Naive B cell (primary cell): ENCODE measurements around the gene SRRM2. TPM values are rescaled to one million over a fixed set of nuclear protein-coding genes. Genes with fewer than 3 reads are reported as not detected.
A peak's percentile ranks its signal among the peaks of the same experiment; 100 is the strongest.

Experiments
- ATAC-seq, 2 donors: fragments of 150-1000 bp; cut with Tn5 transposase; 2 replicates each; pipeline ENCODE4 v1.10.0; 2021; ENCODE audit warnings: low read depth in 2 of 2, mild to moderate bottlenecking in 2 of 2, moderate library complexity in 2 of 2
- DNase-seq: peaks from one replicate; pipeline ENCODE4 v3.0.0; 2022
- H3K27ac Mint-ChIP-seq, 6 donors: one replicate each; pipeline ENCODE4 v1.8.0; 2020 to 2022; ENCODE audit warnings: mild to moderate bottlenecking in 6 of 6, mixed read lengths in 6 of 6, moderate library complexity in 5 of 6, inconsistent platforms in 2 of 6
- H3K27me3 Mint-ChIP-seq, 3 donors: one replicate each; pipeline ENCODE4 v1.8.0; 2021 to 2022; ENCODE audit warnings: mixed read lengths in 3 of 3, mild to moderate bottlenecking in 1 of 3
- H3K36me3 Mint-ChIP-seq, 2 donors: one replicate each; pipeline ENCODE4 v1.8.0; 2020 to 2022; ENCODE audit warnings: mixed read lengths in 2 of 2, inconsistent platforms in 1 of 2, mild to moderate bottlenecking in 1 of 2
- H3K4me1 Mint-ChIP-seq, 3 donors: one replicate each; pipeline ENCODE4 v1.8.0; 2020 to 2022; ENCODE audit warnings: mixed read lengths in 3 of 3, inconsistent platforms in 1 of 3, mild to moderate bottlenecking in 1 of 3, moderate library complexity in 1 of 3
- H3K4me3 Mint-ChIP-seq, 8 donors: one replicate each; pipeline ENCODE4 v1.8.0; 2020 to 2022; ENCODE audit warnings: mild to moderate bottlenecking in 8 of 8, mixed read lengths in 8 of 8, moderate library complexity in 8 of 8, inconsistent platforms in 2 of 8
- H3K9me3 Mint-ChIP-seq, 7 donors: one replicate each; pipeline ENCODE4 v1.8.0; 2020 to 2022; ENCODE audit warnings: mixed read lengths in 7 of 7, mild to moderate bottlenecking in 5 of 7, inconsistent platforms in 2 of 7, moderate library complexity in 1 of 7
- polyA plus RNA-seq, 6 donors: library from polyadenylated mRNA; unstranded; fragments of 300-500 nt; fragmentation: Illumina TruSeq; gene quantifications; one replicate each; pipeline ENCODE4 v1.2.3, GENCODE V29; 2021; ENCODE audit warnings: low read depth in 6 of 6

Gene SRRM2
- polyA plus RNA-seq, 6 donors from 2014 or later = 25.0 to 147 (median 45.1) TPM

- H3K27ac Mint-ChIP-seq = no peak overlapping the region
- no peaks in the 10 kb centered on the region for H3K36me3 Mint-ChIP-seq
- DNase-seq (no peak), ATAC-seq (no peak)
- H3K4me3 Mint-ChIP-seq = no peak overlapping the region
- peaks cover 0 to 3% (median 2%) of the 10 kb centered on the region in 3 donors for H3K4me1 Mint-ChIP-seq
- peaks cover 13 to 29% (median 25%) of the 10 kb centered on the region in 3 donors for H3K27me3 Mint-ChIP-seq
- peaks cover 0 to 3% (median 0%) of the 10 kb centered on the region in 7 donors for H3K9me3 Mint-ChIP-seq
These were observed 62.3 kb downstream of the SRRM2 start for GRCh38 chr16:2814551-2815298.

DNA sequence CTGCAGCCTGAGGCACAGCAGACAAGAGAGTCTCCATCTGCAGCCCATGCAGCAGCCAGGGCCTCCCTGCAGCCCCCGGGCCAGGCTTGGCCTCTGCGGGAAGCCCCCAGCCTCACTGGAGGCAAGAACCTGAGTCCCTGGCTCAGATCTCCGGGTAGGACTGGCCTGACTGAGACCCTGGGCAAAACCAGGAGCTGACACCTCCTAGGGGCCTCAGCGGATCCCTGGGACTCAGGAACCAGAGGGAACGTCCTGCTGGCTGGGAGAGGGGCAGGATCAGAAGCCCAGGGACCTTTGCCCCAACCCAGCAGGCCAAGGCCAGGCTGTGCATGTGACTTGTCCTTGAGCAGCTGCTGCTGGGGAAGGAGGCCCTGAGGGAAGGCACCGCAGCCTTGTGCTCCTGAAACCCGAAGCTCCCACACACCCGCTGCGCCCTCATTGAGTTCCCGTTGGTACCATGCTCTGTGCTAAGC, 62.9 kb downstream of the SRRM2 start:
- no peak overlapping the region for H3K27ac Mint-ChIP-seq
- DNase-seq = no peak
- peaks cover 9 to 23% (median 19%) of the 10 kb centered on the region in 3 donors for H3K27me3 Mint-ChIP-seq
- no peak overlapping the region for H3K4me3 Mint-ChIP-seq
- no peaks in the 10 kb centered on the region for H3K36me3 Mint-ChIP-seq
- peaks cover 0 to 3% (median 2%) of the 10 kb centered on the region in 3 donors for H3K4me1 Mint-ChIP-seq
- ATAC-seq = no peak
- peaks cover 0 to under 1% (median 0%) of the 10 kb centered on the region in 7 donors for H3K9me3 Mint-ChIP-seq

DNA sequence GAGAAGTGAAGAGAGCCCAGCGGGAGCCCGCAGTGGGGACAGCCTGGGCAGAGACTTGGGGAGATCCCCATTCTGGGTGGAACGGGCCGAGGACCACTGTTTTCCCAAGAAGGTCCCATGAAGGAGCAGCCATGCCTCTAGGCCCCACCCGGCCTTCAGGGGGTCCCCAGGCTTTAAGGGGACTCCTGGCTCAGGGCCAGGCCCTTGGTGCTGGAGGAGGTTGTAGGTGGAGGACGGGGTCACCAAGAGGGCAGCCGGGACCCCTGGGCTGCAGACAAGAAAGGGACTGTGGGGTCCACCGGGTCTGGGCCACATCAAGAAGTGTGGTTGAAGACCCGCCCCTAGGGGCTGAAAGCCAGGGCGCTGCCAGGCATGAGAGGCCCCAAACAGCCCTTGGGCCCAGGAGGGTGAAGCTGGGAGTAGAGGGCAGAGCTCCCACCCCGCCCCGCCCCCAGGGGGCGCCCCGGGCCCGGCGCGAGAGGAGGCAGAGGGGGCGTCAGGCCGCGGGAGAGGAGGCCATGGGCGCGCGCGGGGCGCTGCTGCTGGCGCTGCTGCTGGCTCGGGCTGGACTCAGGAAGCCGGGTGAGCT, 64.4 kb downstream of the SRRM2 start, which contains the start of gene PRSS21:
TSS of gene PRSS21 (plus strand) at position 487 of the 589 bp plus-strand sequence. CDS start at position 519, 32 bp downstream.
- H3K27me3 Mint-ChIP-seq = peaks cover 4 to 16% (median 7%) of the 10 kb centered on the region in 3 donors
- H3K9me3 Mint-ChIP-seq = no peaks in the 10 kb centered on the region
- H3K36me3 Mint-ChIP-seq = no peaks in the 10 kb centered on the region
- no peak within 1 kb of the TSS for H3K27ac Mint-ChIP-seq
- DNase-seq (peak; percentile 27), ATAC-seq (peak; percentile 52 to 78)
- H3K4me3 Mint-ChIP-seq = peak within 1 kb of the TSS in 4 of 8 donors; percentile 24 to 54 (median 33)
- peaks cover 0 to 3% (median 2%) of the 10 kb centered on the region in 3 donors for H3K4me1 Mint-ChIP-seq

- H3K4me1 Mint-ChIP-seq = peaks cover 0 to 3% (median 2%) of the 10 kb centered on the region in 3 donors
- H3K27me3 Mint-ChIP-seq = peaks cover 2 to 15% (median 4%) of the 10 kb centered on the region in 3 donors
- H3K4me3 Mint-ChIP-seq = peak overlapping the region in 4 of 8 donors; percentile 5 to 54 (median 33)
- no peaks in the 10 kb centered on the region for H3K36me3 Mint-ChIP-seq
- DNase-seq = no peak
- H3K9me3 Mint-ChIP-seq = no peaks in the 10 kb centered on the region
- no peak overlapping the region for H3K27ac Mint-ChIP-seq
- ATAC-seq = peak in 1 of 2 donors; percentile 20
These were observed 65.2 kb downstream of the SRRM2 start for GRCh38 chr16:2817340-2818271.

DNA sequence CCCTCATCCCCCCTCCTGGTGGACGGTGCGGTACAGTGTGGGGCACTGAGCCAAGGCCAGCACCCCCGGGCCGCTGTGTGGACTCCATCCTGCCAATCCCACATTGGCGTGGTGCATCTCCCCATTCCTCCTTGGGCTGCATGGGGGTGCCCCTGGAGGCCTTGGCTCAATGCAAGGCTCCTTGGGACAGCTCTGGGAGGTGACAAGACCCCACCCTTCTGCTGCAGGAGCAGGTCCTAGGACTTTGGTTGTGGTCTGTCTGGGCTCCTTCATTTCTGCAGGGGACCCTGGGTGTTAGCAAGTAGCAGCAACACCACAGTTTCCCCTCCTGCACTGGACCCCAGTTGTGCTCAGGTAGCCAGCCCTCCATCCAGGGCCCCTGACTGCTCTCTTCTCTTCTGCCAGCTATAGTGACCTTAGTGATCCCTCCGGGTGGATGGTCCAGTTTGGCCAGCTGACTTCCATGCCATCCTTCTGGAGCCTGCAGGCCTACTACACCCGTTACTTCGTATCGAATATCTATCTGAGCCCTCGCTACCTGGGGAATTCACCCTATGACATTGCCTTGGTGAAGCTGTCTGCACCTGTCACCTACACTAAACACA, 65.9 kb downstream of the SRRM2 start:
- peaks cover 0 to 3% (median 2%) of the 10 kb centered on the region in 3 donors for H3K4me1 Mint-ChIP-seq
- no peak overlapping the region for H3K27ac Mint-ChIP-seq
- no peaks in the 10 kb centered on the region for H3K9me3 Mint-ChIP-seq
- peak overlapping the region in 4 of 8 donors; percentile 5 to 54 (median 32) for H3K4me3 Mint-ChIP-seq
- DNase-seq (no peak), ATAC-seq (no peak)
- H3K27me3 Mint-ChIP-seq = peaks cover 0 to 15% (median 4%) of the 10 kb centered on the region in 3 donors
- H3K36me3 Mint-ChIP-seq = no peaks in the 10 kb centered on the region

DNA sequence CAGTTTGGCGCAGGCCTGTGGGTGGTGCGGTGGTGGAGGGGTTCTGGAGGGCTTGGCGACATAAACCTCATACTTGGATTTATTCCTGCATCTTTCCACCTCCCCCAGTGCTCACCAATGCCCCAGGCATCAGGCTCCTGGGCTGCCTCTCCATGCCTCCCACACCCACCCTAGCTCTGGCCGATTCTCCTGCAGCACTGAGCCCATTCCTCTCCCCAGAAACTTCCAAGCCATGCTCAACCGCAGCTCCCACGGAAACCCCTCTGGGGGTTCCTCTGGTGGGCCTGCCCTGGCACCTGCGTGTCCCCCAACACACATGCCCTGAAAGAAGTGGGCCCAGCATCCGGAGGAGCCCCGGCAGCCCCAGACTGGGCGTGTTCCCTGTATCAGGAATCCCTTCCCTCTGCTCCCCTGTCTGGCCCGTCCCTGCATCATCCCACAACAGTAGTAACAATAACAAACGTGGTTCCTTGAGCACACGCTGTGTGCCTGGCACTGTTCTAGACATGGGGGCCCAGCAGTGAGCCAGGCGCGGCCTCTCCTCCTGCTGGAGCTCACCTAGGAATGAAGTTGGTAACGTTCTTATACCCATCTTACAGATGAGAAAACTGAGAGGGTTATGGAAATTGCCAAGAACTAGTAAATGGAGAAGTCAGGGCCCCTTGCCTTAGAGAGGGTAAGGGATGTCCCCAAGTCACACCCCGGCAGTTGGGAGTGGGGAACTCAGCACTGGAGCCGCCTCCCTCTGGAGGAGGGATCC, 66.9 kb downstream of the SRRM2 start:
- Mint-ChIP-seq H3K36me3 (no peaks in the 10 kb centered on the region), H3K9me3 (no peaks in the 10 kb centered on the region), H3K4me3 (no peak overlapping the region), H3K27ac (no peak overlapping the region), H3K4me1 (peaks cover 0 to 3% (median 2%) of the 10 kb centered on the region in 3 donors), H3K27me3 (peaks cover 0 to 13% (median 0%) of the 10 kb centered on the region in 3 donors)
- ATAC-seq (no peak), DNase-seq (no peak)

DNA sequence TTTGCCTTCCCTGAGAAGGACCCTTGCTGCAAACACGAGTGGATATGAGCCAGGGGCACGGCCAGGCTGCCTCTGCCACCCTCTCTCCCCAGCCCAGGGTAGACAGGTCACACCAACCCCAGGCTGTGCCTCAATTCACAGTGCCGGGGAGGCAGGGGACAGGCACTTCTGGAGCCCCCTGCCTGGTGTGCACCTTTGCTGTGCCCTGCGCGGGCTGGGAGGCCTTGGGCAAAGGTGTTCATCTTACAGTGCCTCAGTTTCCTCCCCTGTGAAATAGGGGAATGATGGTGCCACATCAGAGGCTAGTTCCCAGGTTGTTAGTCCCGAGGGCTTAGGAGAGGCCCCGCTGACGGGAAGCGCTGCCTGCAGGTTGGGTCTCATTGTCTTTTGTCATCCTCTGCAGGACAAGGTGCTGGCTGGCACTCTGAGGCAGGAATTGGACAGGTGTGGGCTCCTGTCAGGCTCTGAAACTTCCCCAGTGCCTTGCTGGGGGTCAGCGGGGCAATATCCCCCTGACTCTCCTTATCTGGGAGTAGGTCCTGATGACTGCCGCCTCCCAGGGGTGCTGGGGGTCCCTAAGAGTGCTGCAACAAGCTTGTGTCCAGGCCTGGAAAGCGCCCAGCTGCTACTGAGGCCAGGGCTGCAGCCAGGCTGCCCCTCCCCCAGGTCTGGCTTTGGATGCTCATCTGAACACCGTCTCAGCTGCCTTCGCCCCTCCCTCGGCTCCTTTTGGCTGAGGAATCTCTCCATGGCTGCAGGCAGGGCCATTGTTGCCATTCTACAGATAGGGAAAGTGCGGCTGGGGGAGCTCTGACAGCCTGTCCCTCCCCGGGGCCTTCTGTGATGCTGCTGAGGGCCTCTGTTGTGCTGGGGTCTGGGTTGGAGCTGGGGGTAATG, 67.7 kb downstream of the SRRM2 start:
- DNase-seq (no peak), ATAC-seq (no peak)
- Mint-ChIP-seq H3K4me3 (no peak overlapping the region), H3K9me3 (no peaks in the 10 kb centered on the region), H3K27ac (no peak overlapping the region), H3K4me1 (peaks cover 0 to 3% (median 2%) of the 10 kb centered on the region in 3 donors), H3K27me3 (peaks cover 0 to 7% (median 0%) of the 10 kb centered on the region in 3 donors), H3K36me3 (no peaks in the 10 kb centered on the region)

Other genes starting within 250 kb of the SRRM2 start
- gene ATP6V0C, start 238.7 kb upstream of the SRRM2 start, polyA plus RNA-seq = 100 to 1,000 TPM in 3 of 6 donors, 10 to 100 TPM in 3; 75.4 to 114 (median 98.1) TPM
- 10 to 100 TPM; 17.6 to 24.0 (median 20.5) TPM for gene AMDHD2, start 232.3 kb upstream of the SRRM2 start, polyA plus RNA-seq
- gene CEMP1, start 221.2 kb upstream of the SRRM2 start, polyA plus RNA-seq = 1 to 10 TPM; 2.4 to 5.7 (median 3.5) TPM
- gene PDPK1, start 214.6 kb upstream of the SRRM2 start, polyA plus RNA-seq = 10 to 100 TPM; 16.7 to 44.8 (median 38.9) TPM
- gene KCTD5, start 70.1 kb upstream of the SRRM2 start, polyA plus RNA-seq = 10 to 100 TPM; 18.3 to 27.5 (median 22.3) TPM
- under 1 TPM in 1 of 6 donors, not detected in 5; 0.36 TPM for gene PRSS27, start 32.4 kb upstream of the SRRM2 start, polyA plus RNA-seq
- 100 to 1,000 TPM; 159 to 241 (median 203) TPM for gene ELOB, start 24.6 kb downstream of the SRRM2 start, polyA plus RNA-seq
- not detected for gene PRSS33, start 34.9 kb downstream of the SRRM2 start, polyA plus RNA-seq
- gene PRSS41, start 45.8 kb downstream of the SRRM2 start, polyA plus RNA-seq = not detected
- gene PRSS21, start 64.6 kb downstream of the SRRM2 start, polyA plus RNA-seq = 1 to 10 TPM in 4 of 6 donors, under 1 TPM in 1, not detected in 1; 0.51 to 4.4 (median 1.9) TPM
- not detected for gene ZG16B, start 77.7 kb downstream of the SRRM2 start, polyA plus RNA-seq
- gene PRSS22, start 105.5 kb downstream of the SRRM2 start, polyA plus RNA-seq = not detected
- gene FLYWCH2, start 130.6 kb downstream of the SRRM2 start, polyA plus RNA-seq = 10 to 100 TPM; 15.6 to 22.6 (median 18.9) TPM
- 10 to 100 TPM in 3 of 6 donors, 1 to 10 TPM in 3; 6.3 to 13.4 (median 9.5) TPM for gene FLYWCH1, start 159.3 kb downstream of the SRRM2 start, polyA plus RNA-seq
- gene KREMEN2, start 211.6 kb downstream of the SRRM2 start, polyA plus RNA-seq = 1 to 10 TPM in 3 of 6 donors, under 1 TPM in 2, not detected in 1; 0.25 to 4.4 (median 1.2) TPM
- 1 to 10 TPM in 3 of 6 donors, under 1 TPM in 2, not detected in 1; 0.43 to 1.3 (median 1.1) TPM for gene PAQR4, start 216.7 kb downstream of the SRRM2 start, polyA plus RNA-seq
- under 1 TPM in 4 of 6 donors, not detected in 2; 0.45 to 0.88 (median 0.62) TPM for gene PKMYT1, start 227.8 kb downstream of the SRRM2 start, polyA plus RNA-seq